NCI-H510A (cell line): Measurements from ENCODE around the gene FOXN3.

Experiments used
- DNase-seq: peaks from one replicate; lab custom pipeline; 2025; lab: John Stamatoyannopoulos, UW

Gene FOXN3

GRCh38 chr14:89277203-89277602 is 139.8 kb downstream of the FOXN3 start:
- DNase-seq = peak; percentile 42

- no peak for DNase-seq
These were observed 140.5 kb downstream of the FOXN3 start for GRCh38 chr14:89276424-89276975.

GRCh38 chr14:89270439-89271227 is 146.4 kb downstream of the FOXN3 start:
- no peak for DNase-seq

GRCh38 chr14:89269404-89269803 is 147.6 kb downstream of the FOXN3 start:
- no peak for DNase-seq

- DNase-seq = no peak
These were observed 148.5 kb downstream of the FOXN3 start for GRCh38 chr14:89268514-89268913.

GRCh38 chr14:89267656-89268055 is 149.4 kb downstream of the FOXN3 start:
- no peak for DNase-seq

GRCh38 chr14:89267163-89267562 is 149.9 kb downstream of the FOXN3 start:
- DNase-seq = no peak

GRCh38 chr14:89266754-89267153 is 150.3 kb downstream of the FOXN3 start:
- no peak for DNase-seq

GRCh38 chr14:89265234-89265633 is 151.8 kb downstream of the FOXN3 start:
- no peak for DNase-seq

- no peak for DNase-seq
These were observed 152.7 kb downstream of the FOXN3 start for GRCh38 chr14:89264196-89264800.

GRCh38 chr14:89262041-89262440 is 155.0 kb downstream of the FOXN3 start:
- DNase-seq = no peak

- DNase-seq = no peak
These were observed 156.1 kb downstream of the FOXN3 start for GRCh38 chr14:89260898-89261297.

- DNase-seq = no peak
These were observed 157.0 kb downstream of the FOXN3 start for GRCh38 chr14:89259951-89260609.

- no peak for DNase-seq
These were observed 158.2 kb downstream of the FOXN3 start for GRCh38 chr14:89258728-89259273.

- no peak for DNase-seq
These were observed 160.1 kb downstream of the FOXN3 start for GRCh38 chr14:89256951-89257350.

- DNase-seq = no peak
These were observed 160.8 kb downstream of the FOXN3 start for GRCh38 chr14:89256283-89256682.

GRCh38 chr14:89255852-89256251 is 161.2 kb downstream of the FOXN3 start:
- no peak for DNase-seq

- no peak for DNase-seq
These were observed 162.0 kb downstream of the FOXN3 start for GRCh38 chr14:89255012-89255411.

- no peak for DNase-seq
These were observed 162.7 kb downstream of the FOXN3 start for GRCh38 chr14:89254166-89254909.

GRCh38 chr14:89252887-89253532 is 164.0 kb downstream of the FOXN3 start:
- DNase-seq = no peak

GRCh38 chr14:89251061-89251460 is 166.0 kb downstream of the FOXN3 start:
- no peak for DNase-seq
